CD4-positive, alpha-beta T cell treated with Interleukin-21 for 1 hour (primary cell): ENCODE measurements around the gene KLB.
"Not testable (repeated sequence)": the region's sequence is repeated elsewhere in the genome, so short reads cannot be mapped to it uniquely, and the experiment has no call there.

Experiments
- DNase-seq: peaks from one replicate; pipeline ENCODE4 v3.0.0-alpha.2; 2020

The KLB gene

DNA sequence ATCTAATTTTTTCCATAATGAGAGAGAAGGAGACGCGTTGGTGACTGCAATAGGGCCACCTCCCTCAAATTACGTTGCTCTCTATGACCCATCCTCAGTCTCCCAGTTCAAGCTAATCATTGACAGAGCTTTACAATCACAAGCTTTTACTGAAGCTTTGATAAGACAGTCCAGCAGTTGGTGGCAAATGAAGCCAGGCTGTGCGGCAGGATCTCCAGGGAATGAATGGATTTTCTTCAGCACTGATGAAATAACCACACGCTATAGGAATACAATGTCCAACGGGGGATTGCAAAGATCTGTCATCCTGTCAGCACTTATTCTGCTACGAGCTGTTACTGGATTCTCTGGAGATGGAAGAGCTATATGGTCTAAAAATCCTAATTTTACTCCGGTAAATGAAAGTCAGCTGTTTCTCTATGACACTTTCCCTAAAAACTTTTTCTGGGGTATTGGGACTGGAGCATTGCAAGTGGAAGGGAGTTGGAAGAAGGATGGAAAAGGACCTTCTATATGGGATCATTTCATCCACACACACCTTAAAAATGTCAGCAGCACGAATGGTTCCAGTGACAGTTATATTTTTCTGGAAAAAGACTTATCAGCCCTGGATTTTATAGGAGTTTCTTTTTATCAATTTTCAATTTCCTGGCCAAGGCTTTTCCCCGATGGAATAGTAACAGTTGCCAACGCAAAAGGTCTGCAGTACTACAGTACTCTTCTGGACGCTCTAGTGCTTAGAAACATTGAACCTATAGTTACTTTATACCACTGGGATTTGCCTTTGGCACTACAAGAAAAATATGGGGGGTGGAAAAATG lies at the start of gene KLB:
TSS of gene KLB (plus strand) at position 168 of the 821 bp plus-strand sequence. CDS start at position 188, 20 bp downstream.
- DNase-seq = no peak

DNA sequence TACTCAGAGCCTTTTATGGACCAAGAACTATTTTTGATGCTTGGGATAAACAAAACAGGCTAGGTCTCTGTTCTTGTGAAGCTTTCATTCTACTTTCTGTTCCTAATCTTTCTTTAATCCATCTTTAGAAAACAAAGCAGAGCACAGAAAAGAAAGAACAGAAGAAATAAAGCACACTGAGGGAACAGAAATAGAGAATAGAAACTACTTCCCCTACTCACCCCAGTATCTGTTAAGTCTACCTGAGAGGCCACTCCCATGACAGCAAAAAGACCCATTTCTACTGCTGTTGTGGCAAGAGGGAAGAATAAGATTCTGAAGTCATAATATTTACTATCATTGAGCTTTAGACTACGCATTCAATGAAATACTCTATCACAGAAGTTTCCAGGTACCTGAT lies 49.7 kb upstream of the KLB start:
- peak; percentile 23 for DNase-seq

- not testable (repeated sequence) for DNase-seq
Measured at GRCh38 chr4:39360611-39361010, 46.1 kb upstream of the KLB start.

GRCh38 chr4:39362827-39363226 lies 43.9 kb upstream of the KLB start:
- no peak for DNase-seq

DNA sequence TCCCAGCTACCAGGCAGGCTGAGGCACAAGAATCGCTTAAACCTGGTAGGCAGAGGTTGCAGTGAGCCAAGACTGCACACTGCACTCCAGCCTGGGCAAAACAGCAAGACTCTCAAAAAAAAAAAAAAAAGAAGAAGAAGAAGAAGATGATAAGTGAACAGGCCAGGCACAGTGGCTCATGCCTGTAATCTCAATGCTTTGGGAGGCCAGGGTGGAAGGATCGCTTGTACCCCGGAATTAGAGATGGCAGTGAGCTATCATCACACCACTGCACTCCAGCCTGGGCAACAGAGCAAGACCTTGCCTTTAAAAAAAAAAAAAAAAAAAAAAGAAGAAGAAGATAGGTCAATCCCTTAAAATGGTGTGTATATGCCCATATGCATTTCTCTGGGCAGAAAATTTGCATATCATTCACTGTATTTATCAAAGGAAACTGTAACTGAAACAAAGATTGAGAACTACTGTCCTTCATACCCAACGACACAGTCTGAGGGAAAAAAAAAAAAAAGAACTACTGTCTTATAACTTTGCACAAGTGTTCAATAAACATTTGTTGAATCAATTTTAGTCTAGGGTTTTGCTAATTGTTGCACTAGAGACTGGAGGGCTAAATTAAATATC lies 42.8 kb upstream of the KLB start:
- no peak for DNase-seq

DNA sequence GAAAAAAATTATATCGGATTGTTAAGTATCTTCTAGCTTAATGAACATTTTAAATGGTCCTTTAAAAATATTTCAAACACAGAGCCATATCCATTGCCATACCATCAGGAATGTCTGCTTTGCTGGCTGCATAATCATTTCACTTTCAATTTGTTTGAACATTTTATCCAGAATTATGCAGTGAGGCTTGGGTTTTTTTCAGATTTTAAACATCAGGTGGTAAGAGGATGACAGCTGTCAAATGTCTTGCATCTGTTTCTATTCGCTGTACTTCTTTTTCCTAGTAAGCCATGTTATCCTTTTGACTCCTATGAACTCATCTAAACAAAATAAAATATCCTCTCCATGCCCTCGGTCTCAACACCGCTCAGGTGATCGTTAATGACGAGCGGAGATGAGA lies 41.4 kb upstream of the KLB start:
- DNase-seq = peak; percentile 19

- peak; percentile 91 for DNase-seq
Measured at GRCh38 chr4:39365830-39366771, 40.6 kb upstream of the KLB start, which contains the start of gene RFC1. Gene RFC1 (minus strand): TSS chr4:39366362. CDS start chr4:39366241, 121 bp downstream.

- DNase-seq = no peak
Measured at GRCh38 chr4:39367166-39367565, 39.6 kb upstream of the KLB start.

DNA sequence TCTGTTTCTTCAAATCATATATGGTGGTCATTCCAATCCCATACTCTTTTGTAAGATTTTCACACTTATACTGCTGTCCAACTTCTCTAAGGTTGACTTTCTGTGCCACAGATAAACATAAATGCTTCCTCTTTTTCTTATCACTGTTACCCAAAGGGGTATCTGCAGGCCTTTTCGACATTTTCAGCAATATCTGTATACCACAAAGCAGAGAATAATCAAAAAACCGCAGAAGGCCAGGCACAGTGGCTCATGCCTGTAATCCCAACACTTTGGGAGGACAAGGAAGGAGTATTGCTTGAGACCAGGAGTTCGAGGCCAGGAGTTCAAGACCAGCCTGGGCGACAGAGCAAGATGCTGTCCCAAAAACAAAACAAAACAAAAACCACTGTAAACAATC lies 37.4 kb upstream of the KLB start:
- DNase-seq = no peak

DNA sequence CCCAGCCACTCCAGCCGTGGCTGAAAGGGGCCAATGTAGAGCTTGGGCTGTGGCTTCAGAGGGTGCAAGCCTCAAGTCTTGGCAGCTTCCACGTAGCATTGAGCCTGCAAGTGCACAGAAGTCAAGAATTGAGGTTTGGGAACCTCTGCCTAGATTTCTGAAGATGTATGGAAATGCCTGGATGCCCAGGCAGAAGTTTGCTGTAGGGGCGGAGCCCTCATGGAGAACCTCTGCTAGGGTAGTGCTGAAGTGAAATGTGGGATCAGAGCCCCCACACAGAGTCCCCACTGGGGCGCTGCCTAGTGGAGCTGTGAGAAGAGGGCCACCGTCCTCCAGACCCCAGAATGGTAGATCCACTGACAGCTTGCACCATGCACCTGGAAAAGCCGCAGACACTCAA lies 35.5 kb upstream of the KLB start:
- not testable (repeated sequence) for DNase-seq

DNA sequence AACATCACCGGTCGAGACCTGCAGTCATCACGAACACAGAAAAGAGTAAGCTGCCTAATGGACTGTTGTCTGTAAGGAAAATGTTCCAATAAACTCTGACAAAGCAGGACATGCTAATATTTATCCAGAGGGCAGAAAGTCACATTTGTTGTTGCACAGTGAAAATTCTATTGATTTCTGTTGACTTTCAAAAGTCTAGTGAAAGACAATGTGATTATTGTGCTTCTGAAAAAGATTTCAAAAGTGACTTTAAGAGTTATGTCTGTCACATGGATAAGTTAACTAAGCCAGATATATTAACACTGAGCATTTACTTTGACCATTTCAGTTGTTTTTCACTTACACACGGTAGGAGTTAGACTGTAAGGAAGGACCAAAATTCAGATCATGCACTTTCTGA lies 31.3 kb upstream of the KLB start:
- DNase-seq = no peak

- no peak for DNase-seq
Measured at GRCh38 chr4:39383690-39384089, 23.0 kb upstream of the KLB start.

DNA sequence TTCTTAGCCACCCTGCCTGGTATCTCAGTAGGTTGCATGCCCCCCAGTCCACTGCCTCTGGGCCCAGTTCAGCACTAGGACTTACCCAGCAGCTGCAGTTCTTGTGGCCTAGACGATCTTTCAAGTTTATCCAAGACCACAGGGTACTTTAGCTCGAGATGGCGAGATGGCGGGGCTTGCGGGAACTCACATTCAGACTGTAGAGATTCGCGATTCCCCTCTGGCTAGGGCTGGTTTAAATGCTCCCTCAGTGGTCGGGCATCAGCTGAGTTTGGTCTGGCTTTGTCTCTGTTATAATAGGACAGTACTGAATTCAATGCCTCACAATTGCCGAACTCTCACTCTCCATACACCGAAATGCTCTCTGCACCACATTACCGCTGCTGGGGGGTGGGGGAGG lies 22.2 kb upstream of the KLB start:
- DNase-seq = no peak

DNA sequence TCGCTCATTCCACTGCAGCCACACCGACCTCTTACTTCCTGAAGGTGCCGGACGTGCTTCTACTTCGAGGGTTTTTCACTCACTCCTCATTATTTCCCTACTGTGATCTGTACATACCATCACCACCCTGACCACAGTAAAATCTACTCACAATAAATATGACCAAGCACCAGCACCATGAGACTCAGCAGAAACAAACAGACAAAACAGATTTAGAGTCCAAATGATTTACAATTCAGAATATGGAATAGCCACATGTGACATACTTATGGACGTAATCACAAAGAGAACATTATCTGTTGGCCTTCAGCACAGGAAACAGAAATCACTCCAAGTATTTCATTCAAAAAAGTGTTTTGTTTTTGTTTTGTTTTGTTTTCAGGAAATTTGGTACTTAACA lies 16.1 kb upstream of the KLB start:
- no peak for DNase-seq

GRCh38 chr4:39394706-39395105 lies 12.0 kb upstream of the KLB start:
- no peak for DNase-seq

DNA sequence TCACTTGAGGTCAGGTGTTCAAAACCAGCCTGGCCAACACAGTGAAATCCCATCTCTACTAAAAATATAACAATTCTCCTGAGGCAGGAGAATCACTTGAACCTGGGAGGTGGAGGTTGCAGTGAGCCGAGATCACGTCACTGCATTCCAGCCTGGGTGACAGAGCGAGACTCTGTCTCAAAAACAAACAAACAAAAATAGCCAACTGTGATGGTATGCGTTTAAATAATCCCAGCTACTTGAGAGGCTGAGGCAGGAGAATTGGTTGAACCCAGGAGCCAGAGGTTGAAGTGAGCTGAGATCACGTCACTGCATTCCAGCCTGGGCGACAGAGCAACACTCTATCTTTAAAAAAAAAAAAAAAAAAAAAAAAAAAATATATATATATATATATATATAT lies 5.1 kb upstream of the KLB start:
- not testable (repeated sequence) for DNase-seq

DNA sequence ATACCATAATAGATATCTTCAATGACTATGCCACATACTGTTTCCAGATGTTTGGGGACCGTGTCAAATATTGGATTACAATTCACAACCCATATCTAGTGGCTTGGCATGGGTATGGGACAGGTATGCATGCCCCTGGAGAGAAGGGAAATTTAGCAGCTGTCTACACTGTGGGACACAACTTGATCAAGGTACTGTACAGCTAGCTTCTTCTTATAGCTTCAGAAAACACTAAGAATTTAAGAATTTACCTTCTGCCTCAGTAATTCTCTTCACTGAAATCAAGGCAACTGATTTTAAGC lies 805 bp downstream of the KLB start:
- no peak for DNase-seq

DNA sequence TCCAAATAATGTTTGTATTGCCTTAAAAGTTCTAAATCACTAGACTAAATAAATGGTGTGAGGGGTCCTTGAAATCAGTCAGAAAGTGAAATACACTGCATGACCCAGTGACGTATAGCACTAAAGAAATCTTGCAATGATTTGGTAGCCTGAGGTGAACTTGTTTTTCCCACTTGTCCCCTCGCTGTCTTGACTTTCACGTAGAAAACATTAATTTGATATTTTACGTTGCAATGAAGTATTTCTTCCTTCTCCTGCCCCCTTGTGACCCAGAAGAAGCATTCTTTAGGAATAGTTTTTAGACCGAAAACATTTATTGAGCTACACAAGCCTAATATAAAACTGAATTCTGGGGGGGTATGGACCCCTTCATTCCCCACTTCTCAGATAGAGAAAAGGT lies 3.7 kb downstream of the KLB start:
- peak; percentile 3 for DNase-seq

DNA sequence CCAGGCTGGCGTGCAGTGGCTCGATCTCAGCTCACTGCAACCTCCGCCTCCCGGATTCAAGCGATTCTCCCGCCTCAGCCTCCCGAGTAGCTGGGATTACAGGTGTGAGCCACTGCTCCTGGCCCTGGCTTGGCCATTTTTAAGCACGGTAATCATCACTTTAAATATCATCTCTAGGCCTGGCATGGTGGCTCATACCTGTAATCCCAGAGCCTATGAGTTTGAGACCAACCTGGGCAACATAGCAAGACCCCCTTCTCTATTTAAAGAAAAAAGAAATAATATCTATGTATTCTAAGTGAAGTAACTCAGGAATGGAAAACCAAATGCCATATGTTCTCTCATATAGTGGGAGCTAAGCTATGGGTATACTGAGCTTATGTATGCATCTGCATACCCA lies 4.8 kb downstream of the KLB start:
- not testable (repeated sequence) for DNase-seq

DNA sequence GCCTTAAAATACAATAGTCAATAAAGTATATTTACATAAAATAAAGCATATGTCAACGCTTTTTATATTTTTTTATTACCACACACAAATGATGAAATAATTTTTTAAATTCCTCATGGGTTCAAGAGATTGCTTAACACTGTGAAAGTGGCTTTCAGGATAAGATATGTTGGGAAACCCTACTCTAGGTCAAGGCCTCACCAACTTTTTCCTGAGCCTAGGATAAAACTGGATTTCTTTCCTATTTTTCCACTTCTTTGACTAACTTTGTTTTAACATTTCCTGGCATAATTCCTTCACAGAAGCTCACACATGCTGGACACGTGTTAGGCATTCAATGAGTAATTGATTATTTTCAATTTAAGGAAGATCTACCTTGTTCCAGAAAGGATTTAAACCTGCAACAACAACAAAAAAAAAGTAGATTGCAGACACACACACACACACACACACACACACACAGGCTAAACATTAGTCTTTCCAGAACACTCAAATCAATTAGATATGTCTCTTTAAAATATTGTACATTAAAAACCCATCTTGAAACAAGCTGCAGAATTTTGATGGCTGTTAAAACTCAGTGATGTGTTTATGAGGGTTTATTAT lies 9.1 kb downstream of the KLB start:
- DNase-seq = no peak

DNA sequence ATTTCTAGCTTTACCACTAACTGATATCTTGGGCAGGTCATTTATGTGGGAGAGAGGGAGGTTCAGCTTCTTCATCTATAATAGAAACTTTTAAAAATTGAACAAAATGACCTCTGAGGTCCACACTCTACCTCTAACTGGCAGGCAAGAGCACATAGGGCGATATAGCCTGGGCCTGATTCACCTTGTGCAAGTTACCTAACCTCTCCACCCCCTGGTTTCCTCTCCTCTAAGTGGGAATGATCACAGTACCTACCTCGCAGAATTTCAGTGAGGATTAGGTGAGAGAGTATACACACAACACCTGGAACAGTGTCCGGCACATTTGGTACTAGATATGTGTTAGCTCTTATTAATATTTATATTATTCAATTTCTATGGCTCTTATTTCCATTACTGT lies 15.5 kb downstream of the KLB start:
- no peak for DNase-seq

- not testable (repeated sequence) for DNase-seq
Measured at GRCh38 chr4:39425297-39425696, 18.6 kb downstream of the KLB start.

- no peak for DNase-seq
Measured at GRCh38 chr4:39426728-39427127, 20.0 kb downstream of the KLB start.
